ENCODE data around the gene C4orf51.

DNA sequence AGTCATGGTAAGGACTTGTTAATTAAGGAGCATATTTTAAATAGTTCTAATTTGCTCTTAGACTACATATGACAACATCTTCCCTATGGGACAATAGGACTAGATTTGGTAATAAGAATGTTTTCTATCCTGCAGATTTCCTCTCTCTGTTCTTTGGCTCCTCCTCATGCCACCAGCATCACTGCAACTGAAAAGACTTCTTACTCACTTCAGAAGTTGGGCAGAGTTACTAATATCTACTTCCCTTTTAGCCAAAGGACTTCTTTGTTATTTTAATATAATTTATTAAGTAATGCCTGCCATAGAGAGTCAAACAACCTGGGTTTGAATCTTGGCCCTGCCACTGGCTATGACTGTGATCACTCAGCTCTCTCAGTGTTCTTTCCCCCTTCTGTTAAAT lies 44.3 kb upstream of the C4orf51 start:
- TF ChIP-seq, protein P1, sequence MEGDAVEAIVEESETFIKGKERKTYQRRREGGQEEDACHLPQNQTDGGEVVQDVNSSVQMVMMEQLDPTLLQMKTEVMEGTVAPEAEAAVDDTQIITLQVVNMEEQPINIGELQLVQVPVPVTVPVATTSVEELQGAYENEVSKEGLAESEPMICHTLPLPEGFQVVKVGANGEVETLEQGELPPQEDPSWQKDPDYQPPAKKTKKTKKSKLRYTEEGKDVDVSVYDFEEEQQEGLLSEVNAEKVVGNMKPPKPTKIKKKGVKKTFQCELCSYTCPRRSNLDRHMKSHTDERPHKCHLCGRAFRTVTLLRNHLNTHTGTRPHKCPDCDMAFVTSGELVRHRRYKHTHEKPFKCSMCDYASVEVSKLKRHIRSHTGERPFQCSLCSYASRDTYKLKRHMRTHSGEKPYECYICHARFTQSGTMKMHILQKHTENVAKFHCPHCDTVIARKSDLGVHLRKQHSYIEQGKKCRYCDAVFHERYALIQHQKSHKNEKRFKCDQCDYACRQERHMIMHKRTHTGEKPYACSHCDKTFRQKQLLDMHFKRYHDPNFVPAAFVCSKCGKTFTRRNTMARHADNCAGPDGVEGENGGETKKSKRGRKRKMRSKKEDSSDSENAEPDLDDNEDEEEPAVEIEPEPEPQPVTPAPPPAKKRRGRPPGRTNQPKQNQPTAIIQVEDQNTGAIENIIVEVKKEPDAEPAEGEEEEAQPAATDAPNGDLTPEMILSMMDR (IDR thresholded peaks at IDR 0.05) = no peak
- TF ChIP-seq POLR2AphosphoS5 (IDR thresholded peaks at IDR 0.05) = no peak
